Osteoblast (primary cell): Measurements from ENCODE around the gene ZNF804B. TPM values are rescaled to one million over a fixed set of nuclear protein-coding genes. Genes with fewer than 3 reads are reported as not detected.

Experiments used
- DNase-seq: peaks from one replicate; pipeline ENCODE4 v3.0.0; 2011; ENCODE audit warnings: low spot score, mixed read lengths; ENCODE audit not compliant: insufficient read length; ENCODE audit errors: missing footprints
- H2AFZ ChIP-seq: 2 replicates; pipeline ENCODE4 v1.6.0; 2011; ENCODE audit warnings: mild to moderate bottlenecking, low read length
- H3K27ac ChIP-seq: 2 replicates; pipeline ENCODE4 v1.5.1; 2011; ENCODE audit warnings: mild to moderate bottlenecking, low read depth, low read length, moderate library complexity
- H3K27me3 ChIP-seq: 2 replicates; pipeline ENCODE4 v1.6.0; 2012; ENCODE audit warnings: mild to moderate bottlenecking, control low read depth, inconsistent platforms, low read length, moderate library complexity; ENCODE audit not compliant: insufficient read depth
- H3K36me3 ChIP-seq: 2 replicates; pipeline ENCODE4 v1.5.1; 2011; ENCODE audit warnings: mild to moderate bottlenecking, low read length, control low read depth, moderate library complexity; ENCODE audit not compliant: insufficient read depth
- H3K4me1 ChIP-seq: 2 replicates; pipeline ENCODE4 v1.5.1; 2011; ENCODE audit warnings: mild to moderate bottlenecking, low read length, control low read depth, moderate library complexity; ENCODE audit not compliant: insufficient read depth
- H3K4me2 ChIP-seq: 2 replicates; pipeline ENCODE4 v1.6.0; 2011; ENCODE audit warnings: mild to moderate bottlenecking, low read length; ENCODE audit not compliant: insufficient read depth
- H3K4me3 ChIP-seq: fragments of 200-600 bp; sonication (generic); 3 replicates; pipeline ENCODE4 v1.5.1; 2012; ENCODE audit warnings: mild to moderate bottlenecking, low read length, inconsistent platforms; ENCODE audit not compliant: insufficient read depth
- H3K79me2 ChIP-seq: 2 replicates; pipeline ENCODE4 v1.6.0; 2012; ENCODE audit warnings: mild to moderate bottlenecking, low read length, control low read depth, inconsistent platforms; ENCODE audit not compliant: insufficient read depth
- H3K9me3 ChIP-seq: 2 replicates; pipeline ENCODE4 v1.5.1; 2011; ENCODE audit warnings: low read depth, low read length, control low read depth
- H4K20me1 ChIP-seq: 2 replicates; pipeline ENCODE4 v1.6.0; 2012; ENCODE audit warnings: mild to moderate bottlenecking, low read length, control low read depth; ENCODE audit not compliant: insufficient read depth
- total RNA-seq: library from RNA; depleted of rRNA; stranded (reverse); fragments of >200 nt; gene quantifications from 2 replicates; pipeline ENCODE4 v1.2.3, GENCODE V29; 2012
- TF ChIP-seq, protein P1 (sequence below): IDR thresholded peaks from 2 replicates; pipeline ENCODE4 v1.5.1; 2011; ENCODE audit warnings: mild to moderate bottlenecking, low read depth, low read length, moderate library complexity; ENCODE audit errors: extremely low read depth

ZNF804B gene
- total RNA-seq, 1 donor: not detected

- DNase-seq: no peak
- no peak overlapping the region for H3K27ac ChIP-seq
- H3K4me1 ChIP-seq: no peaks in the 10 kb centered on the region
- no peak overlapping the region for H2AFZ ChIP-seq
- no peak overlapping the region for H3K4me3 ChIP-seq
- H3K27me3 ChIP-seq: no peaks in the 10 kb centered on the region
- H3K4me2 ChIP-seq: no peak overlapping the region
- TF ChIP-seq, protein P1, sequence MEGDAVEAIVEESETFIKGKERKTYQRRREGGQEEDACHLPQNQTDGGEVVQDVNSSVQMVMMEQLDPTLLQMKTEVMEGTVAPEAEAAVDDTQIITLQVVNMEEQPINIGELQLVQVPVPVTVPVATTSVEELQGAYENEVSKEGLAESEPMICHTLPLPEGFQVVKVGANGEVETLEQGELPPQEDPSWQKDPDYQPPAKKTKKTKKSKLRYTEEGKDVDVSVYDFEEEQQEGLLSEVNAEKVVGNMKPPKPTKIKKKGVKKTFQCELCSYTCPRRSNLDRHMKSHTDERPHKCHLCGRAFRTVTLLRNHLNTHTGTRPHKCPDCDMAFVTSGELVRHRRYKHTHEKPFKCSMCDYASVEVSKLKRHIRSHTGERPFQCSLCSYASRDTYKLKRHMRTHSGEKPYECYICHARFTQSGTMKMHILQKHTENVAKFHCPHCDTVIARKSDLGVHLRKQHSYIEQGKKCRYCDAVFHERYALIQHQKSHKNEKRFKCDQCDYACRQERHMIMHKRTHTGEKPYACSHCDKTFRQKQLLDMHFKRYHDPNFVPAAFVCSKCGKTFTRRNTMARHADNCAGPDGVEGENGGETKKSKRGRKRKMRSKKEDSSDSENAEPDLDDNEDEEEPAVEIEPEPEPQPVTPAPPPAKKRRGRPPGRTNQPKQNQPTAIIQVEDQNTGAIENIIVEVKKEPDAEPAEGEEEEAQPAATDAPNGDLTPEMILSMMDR: no peak
- no peaks in the 10 kb centered on the region for H3K36me3 ChIP-seq
- H3K9me3 ChIP-seq: no peaks in the 10 kb centered on the region
- no peaks in the 10 kb centered on the region for H3K79me2 ChIP-seq
- H4K20me1 ChIP-seq: no peaks in the 10 kb centered on the region
Observed at GRCh38 chr7:89053130-89053529, 293.6 kb downstream of the ZNF804B start.

DNA sequence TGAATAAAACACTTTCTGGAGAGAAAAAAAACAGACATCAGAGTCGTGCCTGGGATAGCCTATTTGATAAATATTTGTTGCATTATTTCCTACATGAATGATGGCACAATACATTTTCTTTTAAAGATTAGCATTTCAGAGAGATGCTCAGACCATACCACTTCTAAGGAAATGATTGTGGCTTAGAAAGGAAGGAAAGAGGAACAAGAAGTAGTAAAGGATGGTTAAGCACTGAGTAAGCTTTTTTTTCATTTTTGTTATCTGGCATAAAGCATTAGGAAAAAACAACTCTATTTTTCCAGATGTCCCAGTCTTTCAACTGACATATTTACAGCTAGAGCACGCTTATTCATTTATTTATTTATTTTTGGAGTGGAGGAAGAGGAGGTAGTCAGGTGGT, 294.9 kb downstream of the ZNF804B start:
- H3K9me3 ChIP-seq: no peaks in the 10 kb centered on the region
- H3K27ac ChIP-seq: no peak overlapping the region
- H3K4me1 ChIP-seq: no peaks in the 10 kb centered on the region
- no peak overlapping the region for H2AFZ ChIP-seq
- H4K20me1 ChIP-seq: no peaks in the 10 kb centered on the region
- no peaks in the 10 kb centered on the region for H3K27me3 ChIP-seq
- TF ChIP-seq, protein P1: no peak
- H3K4me3 ChIP-seq: no peak overlapping the region
- H3K4me2 ChIP-seq: no peak overlapping the region
- H3K79me2 ChIP-seq: no peaks in the 10 kb centered on the region
- DNase-seq: no peak
- H3K36me3 ChIP-seq: no peaks in the 10 kb centered on the region

GRCh38 chr7:89060234-89060633, 300.7 kb downstream of the ZNF804B start:
- H3K4me3 ChIP-seq: no peak overlapping the region
- no peaks in the 10 kb centered on the region for H3K27me3 ChIP-seq
- DNase-seq: no peak
- TF ChIP-seq, protein P1: no peak
- no peaks in the 10 kb centered on the region for H4K20me1 ChIP-seq
- H3K27ac ChIP-seq: no peak overlapping the region
- no peaks in the 10 kb centered on the region for H3K4me1 ChIP-seq
- no peaks in the 10 kb centered on the region for H3K9me3 ChIP-seq
- no peak overlapping the region for H2AFZ ChIP-seq
- H3K4me2 ChIP-seq: no peak overlapping the region
- H3K79me2 ChIP-seq: no peaks in the 10 kb centered on the region
- H3K36me3 ChIP-seq: no peaks in the 10 kb centered on the region

GRCh38 chr7:89064831-89065230, 305.3 kb downstream of the ZNF804B start:
- Histone ChIP-seq H2AFZ (no peak overlapping the region), H3K79me2 (no peaks in the 10 kb centered on the region), H3K9me3 (no peaks in the 10 kb centered on the region), H4K20me1 (no peaks in the 10 kb centered on the region), H3K36me3 (no peaks in the 10 kb centered on the region), H3K4me2 (no peak overlapping the region), H3K4me1 (no peaks in the 10 kb centered on the region), H3K4me3 (no peak overlapping the region), H3K27me3 (no peaks in the 10 kb centered on the region), H3K27ac (no peak overlapping the region)
- TF ChIP-seq, protein P1: no peak
- DNase-seq: no peak
